ENCODE measurements around the gene SNRPD2. TPM values are rescaled to one million over a fixed set of nuclear protein-coding genes. Genes with fewer than 3 reads are reported as not detected.

The SNRPD2 gene
- total RNA-seq, 1 donor from 2014 or later, result 635 TPM

DNA sequence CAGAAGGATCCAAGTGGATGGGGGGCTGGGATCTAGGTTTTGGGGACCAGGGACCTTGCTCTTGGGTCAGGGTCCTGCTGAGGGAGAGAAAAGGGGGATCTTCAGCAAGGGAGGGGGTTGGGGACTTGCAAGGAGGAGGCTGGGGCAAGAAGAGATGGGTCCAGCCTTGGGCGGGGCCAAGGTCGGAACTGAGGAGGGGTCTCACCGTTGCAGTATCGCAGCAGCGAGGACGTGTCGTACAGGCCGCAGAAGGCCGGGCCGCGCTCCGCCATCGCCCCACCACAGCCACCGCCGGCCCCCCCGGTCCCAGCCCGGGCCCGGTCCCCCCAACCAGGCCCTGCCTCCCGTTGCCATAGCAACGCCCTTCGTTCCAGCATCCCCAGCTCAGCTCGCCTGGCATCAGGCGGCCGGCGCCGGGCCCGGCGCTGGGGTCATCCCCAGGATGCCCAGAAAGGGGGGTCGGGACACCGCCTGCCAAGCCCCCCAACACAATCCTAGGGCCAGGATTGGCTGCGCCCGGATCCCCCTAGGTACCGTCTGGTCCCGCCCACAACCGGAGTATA is 46.6 kb downstream of the SNRPD2 start:
- H3K27me3 Mint-ChIP-seq (ENCODE audit: low read depth), result peaks cover 21% of the 10 kb centered on the region
- no peaks in the 10 kb centered on the region for H3K36me3 Mint-ChIP-seq (ENCODE audit: low read depth)
- H3K27ac Mint-ChIP-seq (ENCODE audit: unreplicated experiment), result no peak overlapping the region
- H3K4me1 Mint-ChIP-seq, result peaks cover 40% of the 10 kb centered on the region
- TF ChIP-seq, protein P1, sequence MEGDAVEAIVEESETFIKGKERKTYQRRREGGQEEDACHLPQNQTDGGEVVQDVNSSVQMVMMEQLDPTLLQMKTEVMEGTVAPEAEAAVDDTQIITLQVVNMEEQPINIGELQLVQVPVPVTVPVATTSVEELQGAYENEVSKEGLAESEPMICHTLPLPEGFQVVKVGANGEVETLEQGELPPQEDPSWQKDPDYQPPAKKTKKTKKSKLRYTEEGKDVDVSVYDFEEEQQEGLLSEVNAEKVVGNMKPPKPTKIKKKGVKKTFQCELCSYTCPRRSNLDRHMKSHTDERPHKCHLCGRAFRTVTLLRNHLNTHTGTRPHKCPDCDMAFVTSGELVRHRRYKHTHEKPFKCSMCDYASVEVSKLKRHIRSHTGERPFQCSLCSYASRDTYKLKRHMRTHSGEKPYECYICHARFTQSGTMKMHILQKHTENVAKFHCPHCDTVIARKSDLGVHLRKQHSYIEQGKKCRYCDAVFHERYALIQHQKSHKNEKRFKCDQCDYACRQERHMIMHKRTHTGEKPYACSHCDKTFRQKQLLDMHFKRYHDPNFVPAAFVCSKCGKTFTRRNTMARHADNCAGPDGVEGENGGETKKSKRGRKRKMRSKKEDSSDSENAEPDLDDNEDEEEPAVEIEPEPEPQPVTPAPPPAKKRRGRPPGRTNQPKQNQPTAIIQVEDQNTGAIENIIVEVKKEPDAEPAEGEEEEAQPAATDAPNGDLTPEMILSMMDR (conservative IDR thresholded peaks at IDR 0.05), result no peak
- H3K9me3 Mint-ChIP-seq, result no peaks in the 10 kb centered on the region
- no peak for DNase-seq (ENCODE audit: low read depth, low spot score)
- H3K4me3 Mint-ChIP-seq, result peak overlapping the region; percentile 91

DNA sequence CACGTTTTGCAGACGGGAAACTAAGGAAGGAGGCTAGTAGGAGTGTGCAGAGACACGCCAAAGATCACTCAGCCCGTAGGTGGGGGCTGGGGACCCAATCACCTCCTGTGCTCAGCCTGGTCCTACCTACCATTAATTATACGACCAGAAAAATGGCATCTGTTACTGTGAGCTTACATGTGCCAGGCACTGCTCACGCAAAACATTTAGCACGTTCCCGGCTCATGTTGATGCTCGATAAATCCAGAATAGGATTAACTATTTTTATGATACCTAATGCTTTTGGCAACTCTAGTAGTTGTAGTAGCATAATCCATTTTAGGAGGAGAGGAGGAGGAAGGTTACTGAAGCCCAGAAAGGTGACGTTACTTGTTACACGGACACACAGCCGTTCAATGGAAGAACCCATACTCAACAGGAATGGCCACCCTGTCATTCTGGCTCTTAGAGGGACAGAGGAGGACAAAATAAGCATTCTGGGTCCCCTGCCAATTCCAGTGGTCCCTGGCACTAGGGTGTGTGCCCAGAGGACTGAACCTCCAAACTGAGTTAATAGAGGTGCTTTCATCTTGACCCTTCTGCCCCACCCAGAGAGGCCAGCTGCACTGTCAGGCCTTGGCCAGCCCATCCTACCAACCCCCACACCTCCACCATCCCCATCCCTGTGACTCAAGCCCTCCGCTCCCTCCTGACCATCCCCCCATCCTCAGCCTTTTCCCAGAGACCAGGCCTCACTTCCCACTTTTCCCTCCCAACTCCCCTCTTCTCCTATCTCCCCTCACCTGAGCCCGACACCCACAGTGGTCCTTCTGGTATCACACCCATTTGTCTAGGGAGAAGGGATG is 47.6 kb downstream of the SNRPD2 start:
- Mint-ChIP-seq H3K9me3 (no peaks in the 10 kb centered on the region), H3K27me3 (ENCODE audit: low read depth) (peaks cover 21% of the 10 kb centered on the region), H3K27ac (ENCODE audit: unreplicated experiment) (no peak overlapping the region), H3K4me3 (peak overlapping the region; percentile 82), H3K36me3 (ENCODE audit: low read depth) (no peaks in the 10 kb centered on the region), H3K4me1 (peaks cover 40% of the 10 kb centered on the region)
- TF ChIP-seq, protein P1 (conservative IDR thresholded peaks at IDR 0.05), result no peak
- no peak for DNase-seq (ENCODE audit: low read depth, low spot score)

DNA sequence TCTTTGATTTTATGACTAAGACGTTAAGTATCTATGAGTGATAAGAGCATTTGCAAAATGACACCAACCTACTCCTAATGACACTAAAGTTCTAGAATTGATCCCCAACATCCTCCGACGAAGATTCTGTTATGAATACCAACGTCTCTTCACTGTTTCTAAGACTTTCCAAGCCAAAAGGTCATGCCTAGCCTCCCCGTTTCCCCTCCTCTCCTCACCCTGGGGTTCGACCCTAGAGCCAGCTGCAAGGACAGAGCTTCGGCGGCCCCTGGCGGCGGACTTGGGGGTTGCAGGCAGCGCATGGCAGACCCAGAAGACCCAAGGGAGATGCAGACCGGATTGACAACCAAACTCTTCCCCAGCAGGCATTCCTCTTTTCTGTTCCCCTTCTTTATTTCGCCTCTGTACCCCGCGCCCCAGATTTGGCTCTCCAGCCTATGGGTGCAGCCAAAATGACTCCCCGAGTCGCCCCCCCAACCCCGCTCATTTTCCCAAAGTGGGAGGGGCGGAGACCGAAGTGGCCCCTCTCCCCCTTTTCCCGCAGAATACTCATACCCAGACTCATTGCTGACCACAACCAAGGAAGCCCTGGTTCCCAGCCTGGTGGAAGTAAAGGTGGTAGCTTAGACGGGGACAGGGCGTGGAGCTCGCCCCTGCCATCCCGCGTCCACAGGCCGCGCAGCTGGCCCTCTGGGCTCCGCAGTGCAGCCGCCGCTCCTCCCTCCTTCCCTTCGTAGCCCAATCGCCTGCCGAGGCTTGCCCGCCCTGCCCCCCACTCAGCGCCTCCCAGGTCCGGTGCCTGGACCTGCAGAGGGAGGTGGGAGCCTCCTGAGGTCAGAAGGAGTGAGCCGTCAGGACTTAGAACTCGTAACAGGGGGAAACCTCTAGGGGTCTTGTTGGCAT is 48.5 kb downstream of the SNRPD2 start:
- Mint-ChIP-seq H3K27me3 (ENCODE audit: low read depth) (peaks cover 21% of the 10 kb centered on the region), H3K36me3 (ENCODE audit: low read depth) (no peaks in the 10 kb centered on the region), H3K4me3 (peak overlapping the region; percentile 82), H3K27ac (ENCODE audit: unreplicated experiment) (no peak overlapping the region), H3K4me1 (peaks cover 49% of the 10 kb centered on the region), H3K9me3 (no peaks in the 10 kb centered on the region)
- TF ChIP-seq, protein P1 (conservative IDR thresholded peaks at IDR 0.05), result peak; percentile 96
- DNase-seq (ENCODE audit: low read depth, low spot score), result peak; percentile 97

DNA sequence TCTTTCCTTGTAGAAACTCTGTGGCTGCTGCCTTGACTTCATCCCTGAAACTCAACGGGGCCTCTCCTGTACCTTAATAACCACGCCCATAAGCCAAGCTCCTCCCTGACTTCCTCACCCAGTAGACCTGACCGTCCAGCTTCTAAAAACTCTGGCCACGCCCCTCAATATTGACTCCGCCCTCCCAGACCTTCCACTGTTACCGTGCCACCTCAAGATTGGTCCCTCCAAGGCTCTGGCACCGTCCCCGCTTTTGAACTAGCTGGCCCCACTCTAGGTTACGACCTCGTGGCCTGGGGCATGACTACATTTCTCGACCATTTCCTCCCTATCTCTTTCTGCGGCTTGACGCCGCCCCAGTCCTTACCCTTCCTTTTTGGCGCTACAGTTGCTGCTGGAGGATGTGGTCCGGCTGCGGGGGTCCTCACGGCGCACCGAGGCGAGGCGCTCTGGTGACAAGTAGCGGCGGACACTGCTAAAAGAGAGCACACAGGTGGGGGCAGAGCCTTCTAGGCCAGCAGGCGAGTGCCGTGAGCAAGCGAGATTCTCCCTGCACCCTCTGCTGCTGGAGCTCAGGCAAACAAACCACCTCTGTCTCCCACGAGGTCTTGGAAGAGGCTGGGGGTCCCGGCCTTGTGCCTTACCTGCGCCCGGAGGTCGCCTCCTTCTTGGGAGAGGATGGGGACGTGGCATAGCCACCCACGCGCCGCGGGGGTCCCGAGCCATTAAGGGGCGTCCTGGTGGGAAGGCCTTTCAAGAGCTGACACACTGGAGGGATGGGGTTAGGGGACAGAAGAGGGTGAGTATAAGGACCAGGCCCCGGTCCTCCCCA is 50.3 kb downstream of the SNRPD2 start:
- H3K9me3 Mint-ChIP-seq, result no peaks in the 10 kb centered on the region
- DNase-seq (ENCODE audit: low read depth, low spot score), result peak; percentile 70
- peaks cover 21% of the 10 kb centered on the region for H3K27me3 Mint-ChIP-seq (ENCODE audit: low read depth)
- peaks cover 51% of the 10 kb centered on the region for H3K4me1 Mint-ChIP-seq
- no peak overlapping the region for H3K27ac Mint-ChIP-seq (ENCODE audit: unreplicated experiment)
- H3K4me3 Mint-ChIP-seq, result peak overlapping the region; percentile 72
- no peaks in the 10 kb centered on the region for H3K36me3 Mint-ChIP-seq (ENCODE audit: low read depth)
- TF ChIP-seq, protein P1 (conservative IDR thresholded peaks at IDR 0.05), result no peak

All from neural crest cell (in vitro differentiated cells).